Natural killer cell (primary cell): Measurements from ENCODE around the gene NOX1. TPM values are rescaled to one million over a fixed set of nuclear protein-coding genes. Genes with fewer than 3 reads are reported as not detected.

Experiments
- ATAC-seq, 3 donors: fragments of 150-1000 bp in 2 of 3; fragments of 200-7000 bp in 1 of 3; cut with Tn5 transposase; 1 replicate in 1 of 3; 2 replicates in 2 of 3; pipeline ENCODE4 v1.10.0; 2021; ENCODE audit warnings: mild to moderate bottlenecking in 2 of 3, moderate library complexity in 2 of 3
- DNase-seq, 2 donors: peaks; one replicate each; pipeline versions ENCODE4 v3.0.0 to v3.0.0-alpha.2; 2013 to 2021; ENCODE audit warnings: mixed read lengths in 1 of 2
- H3K27ac ChIP-seq: one replicate; pipeline ENCODE4 v1.5.1; 2013; ENCODE audit warnings: mild to moderate bottlenecking, low read length
- H3K27me3 ChIP-seq: one replicate; pipeline ENCODE4 v1.6.1; 2013; ENCODE audit warnings: low read length; ENCODE audit not compliant: control insufficient read depth, insufficient read depth
- H3K36me3 ChIP-seq: one replicate; pipeline ENCODE4 v1.6.1; 2013; ENCODE audit warnings: low read length; ENCODE audit not compliant: control insufficient read depth, insufficient read depth
- H3K4me1 ChIP-seq: one replicate; pipeline ENCODE4 v1.6.1; 2013; ENCODE audit warnings: low read length; ENCODE audit not compliant: control insufficient read depth, insufficient read depth
- H3K4me3 ChIP-seq: one replicate; pipeline ENCODE4 v1.5.1; 2013; ENCODE audit warnings: low read length
- H3K9me3 ChIP-seq: one replicate; pipeline ENCODE4 v1.6.1; 2013; ENCODE audit warnings: low read length; ENCODE audit not compliant: control insufficient read depth, insufficient read depth
- H3K27ac Mint-ChIP-seq, 2 donors: one replicate each; pipeline ENCODE4 v1.8.0; 2022; ENCODE audit warnings: mild to moderate bottlenecking in 2 of 2, mixed read lengths in 2 of 2, moderate library complexity in 1 of 2
- H3K27me3 Mint-ChIP-seq, 2 donors: one replicate each; pipeline ENCODE4 v1.8.0; 2022; ENCODE audit warnings: low read depth in 2 of 2, mixed read lengths in 2 of 2
- H3K36me3 Mint-ChIP-seq: one replicate; pipeline ENCODE4 v1.8.0; 2022; ENCODE audit warnings: mixed read lengths
- H3K4me1 Mint-ChIP-seq, 2 donors: one replicate each; pipeline ENCODE4 v1.8.0; 2022; ENCODE audit warnings: mixed read lengths in 2 of 2
- H3K4me3 Mint-ChIP-seq: one replicate; pipeline ENCODE4 v1.8.0; 2022; ENCODE audit warnings: mild to moderate bottlenecking, moderate library complexity, mixed read lengths
- H3K9me3 Mint-ChIP-seq, 2 donors: one replicate each; pipeline ENCODE4 v1.8.0; 2022; ENCODE audit warnings: mixed read lengths in 2 of 2
- CTCF ChIP-seq: fragments of 200-600 bp; IDR thresholded peaks from one replicate; pipeline ENCODE4 v1.8.0; 2022; ENCODE audit warnings: antibody characterized with exemption
- WGBS: methylation state at CpG from one replicate; pipeline ENCODE4 v1.1.7; 2013; ENCODE audit warnings: missing lambda C conversion rate; ENCODE audit not compliant: insufficient coverage; 5-methylcytosine and 5-hydroxymethylcytosine counted together
- intact Hi-C: fragments of 100-400 bp; cut with micrococcal nuclease; formaldehyde crosslinking; loops from one replicate; pipeline ENCODE4 v1.14.2; 2022
- total RNA-seq, 4 donors: library from RNA; stranded (reverse); fragments of 120-200 nt in 1 of 4; gene quantifications; one replicate each; pipeline versions ENCODE4 v1.2.3 to v1.2.4, GENCODE V29; 2013 to 2022

Gene NOX1
- total RNA-seq, 3 donors from 2014 or later (not counting 1 experiment from before 2014, with no cell fraction given): not detected

- H3K27ac Mint-ChIP-seq: no peak overlapping the region
- DNase-seq (no peak), ATAC-seq (no peak)
- H3K27me3 Mint-ChIP-seq: no peaks in the 10 kb centered on the region
- H3K27ac ChIP-seq: no peak overlapping the region
- H3K36me3 Mint-ChIP-seq: no peaks in the 10 kb centered on the region
- H3K9me3 Mint-ChIP-seq: no peaks in the 10 kb centered on the region
- no peaks in the 10 kb centered on the region for H3K9me3 ChIP-seq
- no peaks in the 10 kb centered on the region for H3K27me3 ChIP-seq
- TF ChIP-seq CTCF: no peak
- no peaks in the 10 kb centered on the region for H3K4me1 ChIP-seq
- peaks cover 0 to 3% of the 10 kb centered on the region in 2 donors for H3K4me1 Mint-ChIP-seq
- 84% methylated on average over 3 of the region's 5 CpGs for WGBS
- no peak overlapping the region for H3K4me3 Mint-ChIP-seq
- H3K36me3 ChIP-seq: peaks cover 35% of the 10 kb centered on the region
- H3K4me3 ChIP-seq: no peak overlapping the region
- intact Hi-C loops: no loop called here
Observed at GRCh38 chrX:100830143-100830542, 44.0 kb downstream of the NOX1 start.

DNA sequence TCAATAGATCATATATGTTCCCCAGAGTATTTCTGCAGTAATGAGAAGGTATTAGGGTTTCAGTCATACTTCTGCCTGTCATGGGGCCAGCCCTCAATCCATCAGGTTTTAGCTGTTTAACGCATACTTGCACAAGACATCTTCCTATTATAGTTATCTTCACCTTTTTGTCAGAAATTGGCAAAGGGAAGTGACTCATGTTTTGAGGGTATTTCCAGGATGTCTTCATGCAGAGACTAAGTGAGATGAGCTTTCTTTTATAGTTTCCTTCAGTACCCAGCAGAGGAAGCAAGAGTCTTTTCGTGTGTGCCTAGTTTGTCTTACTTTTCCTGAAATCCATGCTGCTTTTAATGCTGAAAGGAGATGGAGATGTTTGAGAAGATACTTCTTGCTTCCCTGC lies 44.4 kb downstream of the NOX1 start:
- H3K36me3 Mint-ChIP-seq: no peaks in the 10 kb centered on the region
- no peaks in the 10 kb centered on the region for H3K27me3 Mint-ChIP-seq
- ATAC-seq (peak in 1 of 3 donors; percentile 46), DNase-seq (peak in 1 of 2 donors; percentile 65)
- no peaks in the 10 kb centered on the region for H3K4me1 ChIP-seq
- peaks cover 0 to 3% of the 10 kb centered on the region in 2 donors for H3K4me1 Mint-ChIP-seq
- 43% methylated on average over 1 of the region's 2 CpGs for WGBS
- no peak overlapping the region for H3K4me3 Mint-ChIP-seq
- no peak overlapping the region for H3K4me3 ChIP-seq
- H3K36me3 ChIP-seq: peaks cover 36% of the 10 kb centered on the region
- no peak for TF ChIP-seq CTCF
- H3K27ac ChIP-seq: no peak overlapping the region
- no peaks in the 10 kb centered on the region for H3K9me3 ChIP-seq
- intact Hi-C loops: no loop called here
- no peak overlapping the region for H3K27ac Mint-ChIP-seq
- no peaks in the 10 kb centered on the region for H3K27me3 ChIP-seq
- H3K9me3 Mint-ChIP-seq: no peaks in the 10 kb centered on the region

- Histone ChIP-seq H3K27ac (peak within 1 kb of the TSS; percentile 85), H3K9me3 (no peaks in the 10 kb centered on the region), H3K36me3 (peaks cover 13% of the 10 kb centered on the region), H3K4me1 (peaks cover 7% of the 10 kb centered on the region), H3K4me3 (peak within 1 kb of the TSS; percentile 82), H3K27me3 (no peaks in the 10 kb centered on the region)
- peak; percentile 96 to 99 (median 96) for ATAC-seq
- Mint-ChIP-seq H3K4me3 (peak within 1 kb of the TSS; percentile 82), H3K36me3 (no peaks in the 10 kb centered on the region), H3K27me3 (peaks cover 10 to 19% of the 10 kb centered on the region in 2 donors), H3K4me1 (peaks cover 6 to 8% of the 10 kb centered on the region in 2 donors), H3K9me3 (no peaks in the 10 kb centered on the region), H3K27ac (peak within 1 kb of the TSS; percentile 85 to 89)
- DNase-seq: peak; percentile 68 to 90
- no peak for TF ChIP-seq CTCF
- 0% methylated on average over 44 of the region's 49 CpGs for WGBS
- intact Hi-C loops: no loop called here
Observed at GRCh38 chrX:100819837-100820666, 54.1 kb downstream of the NOX1 start, which contains the start of gene CSTF2. CSTF2 (plus strand) TSS chrX:100820391; CDS start chrX:100820417, 26 bp downstream.
